Effector CD4-positive, alpha-beta T cell (primary cell): ENCODE measurements around the gene SPAG8.

Experiments used
- DNase-seq: peaks from one replicate; pipeline ENCODE4 v3.0.0-alpha.2; 2020

Gene SPAG8

DNA sequence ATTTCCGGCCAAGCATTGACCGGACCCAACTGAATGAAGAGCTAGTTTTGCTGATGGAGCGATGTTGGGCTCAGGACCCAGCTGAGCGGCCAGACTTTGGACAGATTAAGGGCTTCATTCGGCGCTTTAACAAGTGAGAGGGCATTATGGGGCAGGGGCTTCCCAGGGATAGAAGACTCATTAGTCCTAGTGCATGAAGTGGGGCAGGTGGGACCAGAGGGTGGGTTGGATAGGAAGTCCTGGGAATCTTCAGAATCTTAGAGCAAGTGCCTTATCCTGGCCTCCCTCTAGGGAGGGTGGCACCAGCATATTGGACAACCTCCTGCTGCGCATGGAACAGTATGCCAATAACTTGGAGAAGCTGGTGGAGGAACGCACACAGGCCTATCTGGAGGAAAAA is 6.0 kb downstream of the SPAG8 start:
- DNase-seq = no peak

DNA sequence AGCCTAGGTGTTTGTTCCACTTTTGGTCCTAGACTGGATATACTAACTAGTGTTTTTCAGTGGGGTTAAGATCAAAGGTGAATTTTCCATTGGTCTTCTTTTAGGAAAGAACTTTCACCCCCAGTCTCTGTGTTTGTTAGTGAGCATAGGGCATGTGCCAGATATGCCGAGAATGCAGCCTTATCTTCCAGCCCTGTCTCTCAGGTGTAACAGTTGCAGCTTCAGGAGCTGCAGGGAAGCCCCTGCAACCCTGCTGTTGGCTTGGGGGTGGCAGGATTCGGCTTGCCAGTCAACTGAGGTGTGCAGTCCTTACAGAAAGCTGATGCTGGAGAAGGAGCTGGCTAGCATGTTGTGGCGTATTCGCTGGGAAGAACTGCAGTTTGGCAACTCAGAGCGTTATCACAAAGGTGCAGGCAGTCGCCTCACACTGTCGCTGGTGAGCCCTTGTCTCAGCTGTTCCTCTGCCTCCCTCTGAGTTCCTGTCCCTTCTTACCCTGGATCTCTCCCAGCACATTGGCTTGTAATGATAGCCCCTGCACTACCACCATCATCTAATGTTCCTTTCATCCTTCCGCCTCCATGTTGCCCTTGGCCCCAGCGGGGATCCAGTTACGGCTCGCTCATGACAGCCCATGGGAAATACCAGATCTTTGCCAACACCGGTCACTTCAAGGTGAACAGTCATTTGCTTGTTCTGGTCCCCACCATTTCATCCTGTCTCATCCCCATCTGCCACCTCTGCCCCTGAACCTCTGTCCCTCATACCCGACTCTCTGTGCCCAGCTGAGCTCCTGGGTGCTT is 10.5 kb downstream of the SPAG8 start:
- no peak for DNase-seq

DNA sequence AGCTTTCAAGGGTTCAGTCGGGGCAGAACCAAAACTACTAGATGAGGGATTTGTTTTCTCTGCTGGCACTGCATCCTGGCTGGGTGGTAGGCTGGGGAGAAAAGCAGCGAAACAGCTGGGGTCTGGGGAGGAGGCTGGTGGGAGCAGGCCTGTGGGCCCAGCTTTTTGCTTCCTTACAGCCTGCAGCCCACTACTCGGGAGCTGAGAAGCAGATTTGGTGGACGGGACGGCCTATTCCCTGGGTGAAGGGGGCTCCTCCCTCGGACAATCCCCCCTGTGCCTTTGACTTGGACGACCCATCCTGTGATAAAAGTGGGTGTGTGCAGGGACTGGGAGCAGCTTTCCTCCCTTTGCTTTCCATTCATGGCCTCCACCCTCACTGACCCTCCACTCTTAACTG is 11.5 kb downstream of the SPAG8 start:
- no peak for DNase-seq

DNA sequence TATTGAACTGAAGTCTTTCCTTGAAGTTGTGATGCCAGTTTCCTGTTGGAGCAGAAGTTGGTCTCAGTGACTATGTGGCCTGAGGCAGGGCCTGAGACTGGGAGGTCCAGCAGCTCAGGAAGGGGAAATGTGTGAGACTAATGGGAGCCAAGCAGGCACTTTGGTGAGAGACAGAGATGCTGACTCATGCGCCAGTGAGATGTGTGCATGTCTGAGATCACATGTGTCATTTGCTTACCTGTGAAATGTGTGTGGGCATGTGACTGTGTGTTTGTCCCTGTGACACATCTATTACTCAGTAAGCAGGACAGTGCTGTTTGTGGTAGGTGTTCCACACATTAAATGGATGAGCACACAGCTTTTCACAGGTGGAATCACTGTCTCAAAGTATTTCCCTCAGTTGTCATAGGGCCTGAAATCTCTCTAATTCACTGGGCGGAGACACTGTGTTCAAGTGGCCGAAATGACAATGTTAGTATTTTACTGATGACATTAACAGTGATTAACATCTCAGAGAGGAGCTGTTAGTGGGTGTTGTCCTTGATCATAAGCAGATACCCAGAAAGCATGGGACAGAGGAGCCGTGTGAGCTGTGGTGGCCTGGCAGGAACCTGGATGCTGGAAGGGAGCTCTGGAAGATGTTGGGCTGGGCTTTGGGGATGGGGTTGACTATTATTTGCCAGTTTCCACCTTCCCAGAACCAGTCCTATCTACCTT is 13.2 kb downstream of the SPAG8 start:
- no peak for DNase-seq

DNA sequence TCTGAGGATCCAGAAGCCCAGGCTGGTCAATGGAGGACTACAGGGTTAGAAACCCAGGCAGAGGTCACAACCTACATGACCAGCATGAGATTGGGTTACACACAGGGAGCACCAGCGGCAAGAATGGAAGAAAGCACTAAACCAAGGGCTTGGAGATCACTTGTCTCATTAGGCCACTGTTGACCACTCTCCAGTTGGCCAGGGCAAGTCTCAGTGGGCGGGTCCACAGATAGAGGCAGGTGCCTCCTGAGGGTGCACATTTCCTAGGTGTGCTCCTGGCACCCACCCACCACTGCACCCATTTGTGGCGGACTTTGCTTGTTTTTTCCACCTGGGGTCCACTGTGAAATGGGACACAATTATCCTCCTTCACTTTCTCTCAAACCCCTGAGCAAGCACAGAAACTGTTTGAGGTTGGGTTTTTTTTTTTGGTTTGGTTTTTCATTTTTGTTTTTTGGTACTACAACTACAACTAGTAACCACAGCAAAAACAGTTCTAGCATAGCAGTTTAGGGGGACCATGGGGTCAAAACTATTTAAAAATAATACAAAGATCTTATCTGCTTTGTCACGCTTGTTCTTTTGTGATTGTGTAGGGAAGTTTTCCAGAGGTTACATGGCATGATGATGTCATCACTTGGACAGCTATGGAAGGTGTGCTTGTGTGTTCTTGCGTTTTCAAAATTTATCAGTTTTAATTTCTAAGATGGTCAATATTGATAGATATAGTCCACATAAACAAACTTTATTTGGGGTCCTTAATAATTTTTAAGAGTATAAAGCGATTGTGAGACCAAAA is 14.6 kb downstream of the SPAG8 start:
- DNase-seq = no peak

DNA sequence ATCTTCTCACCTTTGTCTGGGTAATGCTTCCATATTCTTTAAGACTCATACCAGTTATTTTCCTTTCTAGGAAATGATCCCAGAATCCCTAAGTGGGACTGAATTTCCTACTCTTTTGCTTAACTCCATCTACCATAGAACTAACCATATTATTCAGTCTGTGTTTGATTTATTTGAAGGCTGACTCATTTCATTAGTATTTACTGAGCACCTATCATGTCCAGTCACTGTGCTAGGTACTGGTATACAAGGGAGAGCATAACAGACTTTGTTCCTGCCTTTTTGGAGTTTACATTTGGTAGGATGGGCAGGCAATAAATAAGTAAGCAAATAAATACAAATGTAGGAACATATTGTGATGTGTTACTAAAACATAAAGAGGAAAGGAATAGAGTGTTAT is 16.4 kb downstream of the SPAG8 start:
- DNase-seq = no peak

DNA sequence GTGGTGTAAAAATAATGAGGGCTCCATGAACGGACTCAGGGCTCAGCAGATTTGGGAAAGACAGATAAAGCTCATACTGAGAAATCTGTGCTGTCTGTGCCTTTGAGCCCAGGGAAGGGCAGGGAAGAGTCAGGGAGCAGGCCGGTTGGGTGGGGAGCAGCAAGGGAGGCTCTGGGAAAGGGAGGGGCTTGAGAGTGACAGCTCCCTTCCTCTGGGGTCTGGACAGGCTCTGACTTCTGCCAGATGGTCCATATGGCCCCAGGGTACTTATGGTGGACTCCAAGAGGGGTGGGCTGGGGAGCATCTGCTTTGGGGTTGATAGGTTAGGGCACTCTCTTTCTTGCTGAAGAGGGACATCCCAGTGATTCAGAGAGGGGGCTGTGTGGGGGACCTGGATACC is 18.6 kb downstream of the SPAG8 start:
- no peak for DNase-seq

DNA sequence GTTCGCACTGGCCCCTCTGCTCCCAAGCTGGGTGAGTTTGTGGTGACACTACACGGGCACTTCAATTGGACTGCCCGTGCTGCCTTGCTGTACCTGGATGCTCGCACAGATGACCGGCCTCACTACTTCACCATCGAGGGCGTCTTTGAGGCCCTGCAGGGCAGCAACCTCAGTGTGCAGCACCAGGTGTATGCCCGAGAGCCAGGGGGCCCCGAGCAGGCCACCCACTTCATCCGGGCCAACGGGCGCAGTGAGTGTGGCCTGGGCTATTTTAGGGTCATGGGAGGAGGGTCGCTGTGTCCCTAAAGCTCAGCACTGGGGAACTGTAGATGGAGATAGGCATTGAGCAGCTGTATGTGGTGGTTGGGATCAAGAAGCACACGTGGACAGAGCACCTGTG is 19.2 kb downstream of the SPAG8 start:
- no peak for DNase-seq

DNA sequence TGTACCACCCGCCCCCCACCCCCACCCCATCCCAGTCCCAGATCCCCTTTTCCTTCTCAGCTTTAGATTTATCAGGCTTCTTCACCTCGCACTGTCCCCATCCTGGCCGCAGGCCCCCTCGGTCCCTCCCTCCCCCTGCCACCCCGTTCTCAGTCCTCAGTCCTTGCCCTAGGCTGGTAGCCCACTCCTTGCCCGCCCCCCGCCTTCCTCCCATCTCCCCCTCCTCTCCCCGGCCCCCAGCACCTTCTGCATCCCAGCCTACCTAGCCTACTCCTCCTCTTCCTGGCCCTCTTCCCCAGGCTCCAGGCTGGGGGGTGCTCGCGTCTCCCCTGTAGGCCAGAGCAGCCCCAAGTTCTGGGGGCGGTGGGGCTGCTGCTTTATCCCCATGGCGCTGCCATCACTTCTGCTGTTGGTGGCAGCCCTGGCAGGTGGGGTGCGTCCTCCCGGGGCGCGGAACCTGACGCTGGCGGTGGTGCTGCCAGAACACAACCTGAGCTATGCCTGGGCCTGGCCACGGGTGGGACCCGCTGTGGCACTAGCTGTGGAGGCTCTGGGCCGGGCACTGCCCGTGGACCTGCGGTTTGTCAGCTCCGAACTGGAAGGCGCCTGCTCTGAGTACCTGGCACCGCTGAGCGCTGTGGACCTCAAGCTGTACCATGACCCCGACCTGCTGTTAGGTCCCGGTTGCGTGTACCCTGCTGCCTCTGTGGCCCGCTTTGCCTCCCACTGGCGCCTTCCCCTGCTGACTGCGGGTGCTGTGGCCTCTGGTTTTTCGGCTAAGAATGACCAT is 19.8 kb downstream of the SPAG8 start:
- DNase-seq = no peak

DNA sequence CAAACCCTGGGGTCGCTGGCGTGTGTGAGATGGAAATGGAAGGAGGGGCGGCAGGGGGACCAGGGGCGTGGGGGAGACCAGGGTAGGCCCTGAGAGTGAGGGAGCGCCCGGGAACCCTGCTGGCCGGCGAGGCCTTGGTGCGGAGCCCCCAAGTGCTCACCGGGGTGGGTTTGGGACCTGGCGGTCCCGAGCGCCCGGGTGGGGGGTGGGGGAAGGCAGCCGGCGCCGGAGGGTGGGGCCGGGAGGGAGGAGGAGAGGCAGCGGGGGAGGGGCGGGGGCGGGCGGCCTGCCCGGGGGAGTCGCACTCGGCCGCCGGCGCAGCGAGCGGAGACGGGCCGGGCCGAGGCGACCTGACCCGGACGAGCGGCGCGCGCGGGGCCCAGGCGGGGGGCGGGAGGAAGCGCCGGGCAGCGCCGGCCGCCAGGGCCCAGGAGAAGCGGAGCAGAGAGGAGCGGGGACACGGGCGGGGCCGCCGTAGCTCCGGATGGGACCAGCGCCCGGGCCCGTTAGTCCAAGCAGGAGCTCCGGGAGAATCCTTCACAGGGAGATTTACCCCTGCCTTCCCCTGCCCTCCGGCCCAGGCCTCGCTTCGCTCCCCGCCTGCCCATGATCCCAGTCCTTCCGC is 20.7 kb downstream of the SPAG8 start, which contains the start of gene NPR2:
TSS of gene NPR2 (plus strand) at position 295 of the 625 bp plus-strand sequence. CDS start 818 bp downstream, outside the sequence.
- DNase-seq = no peak

DNA sequence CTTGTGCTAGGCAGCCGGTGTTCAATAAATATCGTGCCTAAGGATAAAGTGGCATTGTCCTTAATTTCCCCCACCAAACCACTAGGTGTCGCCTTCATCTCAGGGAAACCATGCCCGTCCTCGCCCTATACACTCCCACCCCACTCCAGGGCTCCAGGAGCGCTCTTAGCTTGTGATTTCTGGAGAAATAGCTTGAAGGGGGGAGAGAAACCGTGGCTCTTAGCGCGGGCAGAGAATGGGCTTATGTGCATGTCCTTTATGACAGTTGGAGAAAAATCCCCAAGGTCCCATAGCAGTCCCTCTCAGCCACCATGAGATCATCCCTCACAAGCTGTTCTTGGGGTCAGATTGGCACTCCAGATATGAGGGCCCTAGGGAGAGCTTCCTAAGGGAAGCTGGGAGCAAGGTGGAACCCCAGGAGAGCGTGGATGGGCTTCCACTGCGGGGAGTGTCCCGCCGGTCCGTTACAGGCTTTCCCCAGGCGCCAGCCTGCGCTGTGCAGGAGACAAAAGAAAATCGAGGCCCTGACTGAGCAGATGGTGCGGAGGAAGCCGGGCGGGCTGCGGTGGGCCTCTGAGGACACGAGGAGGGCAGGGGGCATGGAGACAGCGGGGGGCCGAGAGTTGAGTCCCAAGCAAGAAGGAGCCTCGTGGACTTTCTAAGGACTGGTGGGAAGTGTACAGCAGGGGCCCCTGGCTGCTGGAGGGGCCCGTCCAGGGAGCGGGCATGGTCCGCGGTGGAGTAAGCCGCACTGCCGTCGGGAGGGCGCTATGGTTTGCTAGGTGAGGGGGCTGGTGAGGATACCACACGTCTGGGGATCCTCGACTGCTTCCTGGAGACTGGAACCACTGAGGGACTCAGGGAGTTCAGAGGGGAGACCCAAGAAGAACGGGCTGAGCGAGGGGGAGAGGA is 21.4 kb downstream of the SPAG8 start:
- peak; percentile 54 for DNase-seq

DNA sequence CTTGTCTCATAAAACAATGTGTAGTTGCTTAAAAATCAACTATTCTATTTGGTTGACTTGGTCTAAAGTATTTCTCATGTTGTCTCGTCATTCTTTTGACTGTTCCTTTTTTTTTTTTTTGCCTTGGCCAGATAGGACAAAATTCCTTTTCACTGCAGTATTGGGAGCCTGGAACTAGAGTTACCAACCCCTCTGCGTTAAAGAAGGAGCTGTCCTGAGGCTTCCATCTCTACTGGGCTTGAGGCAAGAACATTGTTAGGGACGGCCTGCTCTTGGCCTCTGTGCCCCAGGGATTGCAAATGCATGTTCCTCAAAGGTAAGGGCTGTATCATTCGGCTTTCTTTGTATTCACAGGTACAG is 22.1 kb downstream of the SPAG8 start:
- DNase-seq = no peak

DNA sequence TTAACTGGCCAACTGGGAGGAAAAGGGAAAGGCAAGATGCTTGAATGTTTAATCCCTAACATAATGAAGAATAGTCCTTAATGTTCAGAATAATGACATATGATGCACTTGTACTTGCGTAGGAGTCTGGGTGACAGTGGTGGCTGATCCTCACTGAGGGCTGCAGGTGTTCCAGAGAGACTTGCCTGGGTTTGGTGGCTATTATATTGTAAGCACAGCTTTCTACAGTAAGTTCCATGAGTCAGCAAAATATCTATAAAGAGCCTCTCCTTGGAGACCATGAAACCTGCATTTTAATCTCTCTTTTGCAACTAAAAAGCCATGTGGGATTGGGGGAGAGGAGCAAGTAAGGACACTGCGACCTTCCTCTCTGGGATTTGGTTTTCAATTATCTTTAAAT is 22.5 kb downstream of the SPAG8 start:
- no peak for DNase-seq

DNA sequence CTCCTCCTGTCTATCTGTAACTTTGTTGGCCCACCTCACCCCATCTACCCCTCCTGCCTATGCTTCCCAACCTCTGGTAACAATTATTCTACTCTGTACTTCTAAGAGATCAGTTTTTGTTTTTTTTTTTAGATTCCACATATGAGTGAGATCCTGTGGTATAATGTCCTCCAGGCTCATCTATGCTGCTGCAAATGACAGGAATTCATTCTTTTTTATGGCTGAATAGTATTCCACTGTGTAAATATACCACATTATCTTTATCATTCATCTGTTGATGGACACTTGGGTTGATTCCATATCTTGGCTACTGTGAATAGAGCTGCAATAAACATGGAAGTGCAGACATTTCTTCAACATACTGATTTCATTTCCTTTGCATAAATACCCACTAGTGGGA is 28.6 kb downstream of the SPAG8 start:
- no peak for DNase-seq

DNA sequence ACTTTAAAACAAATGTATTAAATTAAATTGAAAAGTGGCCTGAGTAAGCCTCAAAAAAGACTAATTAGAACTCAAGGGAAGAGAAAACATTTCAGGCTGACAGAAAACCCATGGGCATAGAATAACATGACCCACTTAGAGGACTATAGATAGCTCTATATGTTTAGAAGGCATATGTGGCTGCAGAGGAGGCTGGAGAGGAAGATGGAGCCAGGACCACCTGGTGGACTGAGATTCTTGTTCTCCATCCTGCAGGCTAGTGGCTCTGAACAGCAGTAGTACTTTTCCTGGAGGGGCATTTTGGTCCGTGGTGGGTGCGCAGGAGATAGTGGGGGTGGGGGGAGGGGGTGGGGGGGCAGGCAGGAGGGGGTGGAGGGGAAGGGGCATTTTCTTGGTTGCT is 31.0 kb downstream of the SPAG8 start:
- DNase-seq = no peak

DNA sequence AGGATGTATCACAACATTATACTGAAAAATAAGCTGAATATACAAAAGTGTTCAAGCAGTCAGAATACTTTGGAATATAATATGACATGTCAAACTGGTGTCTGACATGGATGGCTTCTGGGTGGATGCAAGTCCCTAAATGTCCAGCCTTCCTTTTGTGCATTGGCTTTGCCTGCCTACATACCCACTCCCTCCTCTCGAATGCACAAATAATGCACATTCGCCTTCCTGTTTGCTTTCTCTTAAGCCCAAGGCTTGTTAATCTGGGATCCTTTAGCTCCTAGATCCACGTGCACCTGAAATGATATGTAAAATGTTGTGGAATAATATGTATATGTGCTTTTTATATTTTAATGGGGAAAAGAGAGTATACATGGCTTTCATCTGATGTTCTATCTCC is 33.6 kb downstream of the SPAG8 start:
- DNase-seq = no peak

DNA sequence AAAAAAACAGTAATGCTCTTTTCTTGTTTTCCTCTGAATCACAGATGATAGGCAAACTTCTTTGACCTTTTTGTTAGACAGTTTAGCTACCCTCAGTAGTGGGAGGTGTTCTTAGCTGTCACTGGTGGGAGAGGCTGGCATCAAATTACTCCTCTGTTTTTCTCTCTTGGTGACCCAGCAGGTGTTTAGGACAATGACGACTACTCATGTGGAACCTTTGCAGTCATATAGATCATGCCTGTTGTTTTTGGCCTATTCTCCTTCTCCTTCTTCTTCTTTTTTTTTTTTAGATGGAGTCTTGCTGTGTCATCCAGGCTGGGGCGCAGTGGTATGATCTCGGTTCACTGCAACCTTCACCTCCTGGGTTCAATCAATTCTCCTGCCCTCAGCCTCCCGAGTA is 36.0 kb downstream of the SPAG8 start:
- DNase-seq = no peak

DNA sequence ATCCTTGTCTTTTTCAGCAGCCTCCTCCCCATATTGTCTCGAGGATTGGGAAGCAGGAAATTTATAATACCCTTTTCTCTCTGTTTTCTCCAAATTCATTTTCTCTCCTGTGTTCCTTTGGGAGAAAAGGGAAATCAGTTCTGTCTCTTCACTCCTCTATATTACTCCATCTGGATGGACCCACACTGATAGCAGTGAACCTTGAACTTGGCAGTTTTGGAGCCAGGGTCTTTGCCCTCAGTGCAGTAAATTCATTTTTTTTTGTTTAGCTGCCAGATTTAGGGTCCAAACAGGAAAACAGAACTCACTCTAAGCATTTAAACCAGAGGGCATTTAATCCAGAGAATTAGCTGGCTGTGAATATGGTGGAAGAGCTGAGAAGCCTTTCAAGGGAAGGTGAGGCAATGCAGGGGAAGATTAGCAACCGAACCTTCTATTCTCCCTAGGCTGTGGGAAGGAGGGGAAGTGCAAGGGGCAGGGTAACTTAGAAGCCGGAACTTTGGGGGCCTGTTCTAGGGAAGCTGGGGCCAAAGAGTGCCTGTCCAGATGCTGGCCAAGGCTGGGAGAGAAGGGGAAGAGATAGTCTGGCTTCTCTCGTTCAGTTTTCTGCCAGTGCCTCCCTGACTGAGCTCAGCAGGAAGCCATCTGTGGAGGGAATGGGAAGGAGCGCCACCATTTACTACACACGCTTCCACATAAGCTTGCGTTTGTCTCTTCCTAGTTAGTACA is 37.0 kb downstream of the SPAG8 start:
- no peak for DNase-seq

DNA sequence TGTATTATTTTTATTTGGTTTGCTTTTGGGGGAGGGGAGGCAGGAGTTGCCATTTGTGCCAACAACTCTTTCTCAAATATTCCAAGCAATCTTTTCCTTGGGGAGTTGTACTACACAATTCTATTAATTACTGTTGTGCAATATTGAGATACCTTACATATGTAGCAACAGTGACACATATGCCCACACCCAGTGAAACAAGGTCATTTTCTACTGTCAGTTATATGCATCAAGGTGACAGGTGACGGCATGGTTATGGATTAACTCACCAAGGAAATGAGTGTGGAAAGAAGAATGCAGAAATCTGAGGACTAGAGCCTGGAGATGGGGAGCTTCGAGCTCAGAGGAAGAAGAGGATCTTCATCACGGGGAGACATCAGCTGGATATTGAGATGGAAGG is 40.1 kb downstream of the SPAG8 start:
- no peak for DNase-seq

DNA sequence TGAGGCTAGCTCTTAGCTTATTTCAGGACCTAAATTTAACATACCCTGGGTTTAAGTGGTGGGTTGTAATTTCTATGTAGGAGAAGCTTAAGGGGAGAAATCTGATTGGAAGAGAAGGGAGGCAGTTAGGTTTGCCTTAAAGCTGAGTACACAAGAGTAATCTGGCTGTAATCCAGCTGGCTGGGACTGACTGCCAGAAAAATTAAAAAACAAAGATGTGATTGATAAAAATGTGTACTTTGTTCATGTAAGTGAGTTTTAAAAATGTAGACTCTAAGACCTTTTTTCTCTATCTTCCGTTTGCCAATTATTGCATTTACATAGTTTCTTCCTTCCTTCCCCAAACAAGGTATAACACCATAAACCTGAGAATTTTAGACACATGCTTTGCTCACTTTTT is 40.5 kb downstream of the SPAG8 start:
- DNase-seq = no peak

DNA sequence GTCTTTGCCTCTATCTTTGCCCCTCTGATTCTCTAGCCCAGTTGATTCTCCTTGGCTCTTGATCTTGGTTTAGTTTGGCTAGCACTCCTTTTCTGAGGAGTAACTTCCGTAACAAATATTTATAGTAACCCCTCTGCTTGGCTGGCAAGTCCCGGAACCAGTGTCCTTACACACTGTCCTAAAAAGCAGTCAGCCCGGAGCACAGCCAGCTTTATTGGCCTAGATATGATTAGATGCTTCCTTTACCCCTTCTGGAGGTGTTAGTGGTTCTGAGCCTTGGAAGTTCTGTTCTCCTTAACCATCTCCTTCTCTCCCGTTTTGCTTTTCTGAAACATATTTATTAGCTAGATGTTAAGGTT is 41.0 kb downstream of the SPAG8 start:
- no peak for DNase-seq
